GM12864 (cell line): Measurements from ENCODE around the gene RCOR2.
"Not testable (repeated sequence)": the region's sequence is repeated elsewhere in the genome, so short reads cannot be mapped to it uniquely, and the experiment has no call there.

Source experiments
- DNase-seq: peaks from one replicate; pipeline ENCODE4 v3.0.0-alpha.2; 2011; ENCODE audit warnings: low read depth
- H3K4me3 ChIP-seq: 2 replicates; pipeline ENCODE4 v1.5.1; 2011; ENCODE audit warnings: mild to moderate bottlenecking, low read depth, low read length, control low read depth
- CTCF ChIP-seq: IDR thresholded peaks from 2 replicates; pipeline ENCODE4 v1.5.1; 2011; ENCODE audit warnings: low read depth, mild to moderate bottlenecking, moderate library complexity, low read length, control low read depth, inconsistent platforms; ENCODE audit errors: missing control alignments

Gene RCOR2

GRCh38 chr11:63870351-63871140, 46.4 kb downstream of the RCOR2 start:
- H3K4me3 ChIP-seq, result no peak overlapping the region
- DNase-seq, result no peak
- TF ChIP-seq CTCF, result no peak

GRCh38 chr11:63869683-63870082, 47.3 kb downstream of the RCOR2 start:
- no peak overlapping the region for H3K4me3 ChIP-seq
- DNase-seq, result no peak
- TF ChIP-seq CTCF, result no peak

- no peak for DNase-seq
- no peak overlapping the region for H3K4me3 ChIP-seq
- TF ChIP-seq CTCF, result no peak
Measured at GRCh38 chr11:63869171-63869591, 47.8 kb downstream of the RCOR2 start.

- no peak overlapping the region for H3K4me3 ChIP-seq
- TF ChIP-seq CTCF, result no peak
- no peak for DNase-seq
Measured at GRCh38 chr11:63868399-63869064, 48.4 kb downstream of the RCOR2 start.

GRCh38 chr11:63867511-63867910, 49.5 kb downstream of the RCOR2 start:
- TF ChIP-seq CTCF, result no peak
- H3K4me3 ChIP-seq, result no peak overlapping the region
- DNase-seq, result no peak

GRCh38 chr11:63866211-63866610, 50.8 kb downstream of the RCOR2 start:
- no peak for TF ChIP-seq CTCF
- DNase-seq, result peak; percentile 85
- H3K4me3 ChIP-seq, result no peak overlapping the region

GRCh38 chr11:63863620-63864019, 53.3 kb downstream of the RCOR2 start:
- H3K4me3 ChIP-seq, DNase-seq: not testable (repeated sequence)
